ENCODE measurements around the gene CCM2. TPM values are rescaled to one million over a fixed set of nuclear protein-coding genes. Genes with fewer than 3 reads are reported as not detected.

The CCM2 gene
- total RNA-seq, 2 experiments from 2014 or later, result 48.8 to 52.8 TPM

GRCh38 chr7:45104844-45105587 lies 105.0 kb downstream of the CCM2 start:
- DNase-seq (peak in 1 of 14 experiments; percentile 9), ATAC-seq (ENCODE audit: poor library complexity) (no peak)
- no peak overlapping the region for H3K4me3 ChIP-seq (ENCODE audit: low read length)
- H3K4me1 Mint-ChIP-seq (ENCODE audit: low read depth), result peaks cover 34% of the 10 kb centered on the region
- H3K4me1 ChIP-seq (ENCODE audit: insufficient read depth, low read length), result peaks cover 54% of the 10 kb centered on the region
- H3K27me3 Mint-ChIP-seq, result no peaks in the 10 kb centered on the region
- H3K27ac ChIP-seq (ENCODE audit: low read depth in 1 of 2, low read length in 2 of 2), result no peak overlapping the region
- peaks cover 93% of the 10 kb centered on the region for H3K36me3 Mint-ChIP-seq (ENCODE audit: low read depth)
- no peak for TF ChIP-seq CTCF (IDR thresholded peaks at IDR 0.05)
- POLR2A ChIA-PET, result interaction anchor here (1.0 to 1.3 kb wide), 2 partner anchors 103 to 105 kb away, joined by 3 to 4 read pairs; partner anchors contain the start of gene CCM2
- H3K27ac Mint-ChIP-seq, result no peak overlapping the region
- H3K9me3 ChIP-seq (ENCODE audit: control insufficient read depth in 1 of 2, insufficient read depth in 1 of 2, low read length in 2 of 2), result no peaks in the 10 kb centered on the region
- H3K4me3 Mint-ChIP-seq, result no peak overlapping the region
- H3K27me3 ChIP-seq (ENCODE audit: control insufficient read depth in 1 of 2, insufficient read depth in 2 of 2, low read length in 2 of 2), result no peaks in the 10 kb centered on the region
- peaks cover 93% of the 10 kb centered on the region for H3K36me3 ChIP-seq (ENCODE audit: insufficient read depth, low read length)
- CTCF ChIA-PET, result interaction anchor here (1.1 kb wide), 1 partner anchor 31 kb away, joined by 3 read pairs; no protein-coding TSS in a partner anchor
- no peaks in the 10 kb centered on the region for H3K9me3 Mint-ChIP-seq
- intact Hi-C loops (cut with DNase I, micrococcal nuclease), result no loop called here

DNA sequence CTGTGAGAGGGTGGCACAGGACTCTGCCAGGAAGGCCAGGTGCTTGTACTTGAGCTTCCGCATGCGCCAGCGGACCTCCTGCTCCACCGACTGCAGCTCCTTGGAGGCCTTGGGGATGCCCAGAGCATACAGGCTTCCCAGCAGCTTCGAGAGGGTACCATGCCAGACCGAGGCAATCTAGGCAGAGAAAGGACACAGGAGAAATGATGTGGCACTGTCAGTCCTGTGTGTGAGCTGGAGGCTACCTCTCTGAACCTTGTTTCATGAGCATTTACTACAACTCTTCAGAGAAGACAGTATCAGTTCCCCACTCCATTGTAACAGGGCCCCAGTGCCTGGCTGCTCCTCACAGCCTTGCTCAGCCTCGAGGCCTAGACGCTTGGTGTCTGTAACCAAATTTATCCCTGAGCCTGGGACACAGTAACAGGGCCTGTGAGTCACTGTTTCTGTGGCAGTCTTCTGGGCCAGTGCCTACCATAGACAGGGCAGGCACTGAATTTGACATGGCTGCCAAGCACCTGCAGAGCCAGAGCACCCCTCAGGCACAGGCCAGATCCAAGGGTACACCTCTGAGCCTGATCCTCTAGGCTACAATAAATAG lies 105.7 kb downstream of the CCM2 start:
- Mint-ChIP-seq H3K27ac (peak overlapping the region; percentile 76), H3K9me3 (no peaks in the 10 kb centered on the region), H3K4me3 (peak overlapping the region; percentile 25), H3K27me3 (no peaks in the 10 kb centered on the region), H3K36me3 (ENCODE audit: low read depth) (peaks cover 93% of the 10 kb centered on the region), H3K4me1 (ENCODE audit: low read depth) (peaks cover 41% of the 10 kb centered on the region)
- no peak for TF ChIP-seq CTCF (IDR thresholded peaks at IDR 0.05)
- H3K4me3 ChIP-seq (ENCODE audit: low read length), result no peak overlapping the region
- DNase-seq, result peak in 1 of 14 experiments; percentile 3
- H3K27ac ChIP-seq (ENCODE audit: low read depth in 1 of 2, low read length in 2 of 2), result no peak overlapping the region
- H3K36me3 ChIP-seq (ENCODE audit: insufficient read depth, low read length), result peaks cover 86% of the 10 kb centered on the region
- POLR2A ChIA-PET, result no interaction called here
- no peak for ATAC-seq (ENCODE audit: poor library complexity)
- H3K4me1 ChIP-seq (ENCODE audit: insufficient read depth, low read length), result peaks cover 60% of the 10 kb centered on the region
- H3K9me3 ChIP-seq (ENCODE audit: control insufficient read depth in 1 of 2, insufficient read depth in 1 of 2, low read length in 2 of 2), result no peaks in the 10 kb centered on the region
- intact Hi-C loops (cut with DNase I, micrococcal nuclease), result no loop called here
- H3K27me3 ChIP-seq (ENCODE audit: control insufficient read depth in 1 of 2, insufficient read depth in 2 of 2, low read length in 2 of 2), result no peaks in the 10 kb centered on the region
- CTCF ChIA-PET, result no interaction called here

GRCh38 chr7:45106820-45107219 lies 106.8 kb downstream of the CCM2 start:
- H3K27ac ChIP-seq (ENCODE audit: low read depth in 1 of 2, low read length in 2 of 2), result no peak overlapping the region
- ChIA-PET POLR2A (no interaction called here), CTCF (interaction anchor here (2.2 kb wide), 1 partner anchor 14 kb away, joined by 5 read pairs; no protein-coding TSS in a partner anchor)
- no peak for TF ChIP-seq CTCF (IDR thresholded peaks at IDR 0.05)
- Mint-ChIP-seq H3K36me3 (ENCODE audit: low read depth) (peaks cover 93% of the 10 kb centered on the region), H3K4me3 (no peak overlapping the region), H3K27me3 (no peaks in the 10 kb centered on the region), H3K4me1 (ENCODE audit: low read depth) (peaks cover 50% of the 10 kb centered on the region), H3K9me3 (no peaks in the 10 kb centered on the region), H3K27ac (peak overlapping the region; percentile 76)
- peaks cover 69% of the 10 kb centered on the region for H3K4me1 ChIP-seq (ENCODE audit: insufficient read depth, low read length)
- peaks cover 75% of the 10 kb centered on the region for H3K36me3 ChIP-seq (ENCODE audit: insufficient read depth, low read length)
- no peaks in the 10 kb centered on the region for H3K9me3 ChIP-seq (ENCODE audit: control insufficient read depth in 1 of 2, insufficient read depth in 1 of 2, low read length in 2 of 2)
- H3K4me3 ChIP-seq (ENCODE audit: low read length), result no peak overlapping the region
- peak in 1 of 14 experiments; percentile 4 for DNase-seq
- ATAC-seq (ENCODE audit: poor library complexity), result no peak
- H3K27me3 ChIP-seq (ENCODE audit: control insufficient read depth in 1 of 2, insufficient read depth in 2 of 2, low read length in 2 of 2), result no peaks in the 10 kb centered on the region
- intact Hi-C loops (cut with DNase I, micrococcal nuclease), result no loop called here
